ENCODE results near the gene AUTS2.

GRCh38 chr7:70574314-70574834 is 976.1 kb downstream of the AUTS2 start:
- TF ChIP-seq CTCF (IDR thresholded peaks at IDR 0.05) (no peak), SIN3A (IDR thresholded peaks at IDR 0.05; ENCODE audit: borderline replicate concordance, insufficient read depth, low read depth, low read length) (no peak), REST (IDR thresholded peaks at IDR 0.05; ENCODE audit: insufficient read depth in 1 of 2, low read depth in 2 of 2, low read length in 1 of 2) (no peak), POLR2AphosphoS5 (IDR thresholded peaks at IDR 0.05; ENCODE audit: low read depth, low read length) (no peak), TCF7L2 (IDR thresholded peaks at IDR 0.05; ENCODE audit: low read depth, low read length) (no peak)

Data from Panc1 (cell line).